Activated CD8-positive, alpha-beta T cell treated with anti-CD3 and anti-CD28 coated beads, Interleukin-2, amount 10 ng/mL, durations not matched to agents 7 days and 5 days (primary cell): ENCODE measurements around the gene RHEB. TPM values are rescaled to one million over a fixed set of nuclear protein-coding genes. Genes with fewer than 3 reads are reported as not detected.

ENCODE experiments used
- ATAC-seq: fragments of 150-1000 bp; cut with Tn5 transposase; one replicate; pipeline ENCODE4 v1.10.0; 2021; ENCODE audit warnings: moderate library complexity
- CTCF ChIA-PET: fragments of 350-600 bp; sonication (Branson Sonifier 250); formaldehyde crosslinking; loops from one replicate; lab custom pipeline; 2021; ENCODE audit warnings: antibody characterized with exemption; lab: Charles Lee
- POLR2A ChIA-PET: fragments of 350-600 bp; sonication (Branson Sonifier 250); formaldehyde crosslinking; loops from one replicate; lab custom pipeline; 2021; ENCODE audit warnings: antibody characterized with exemption; lab: Charles Lee
- DNase-seq: peaks from one replicate; pipeline ENCODE4 v3.0.0-alpha.2; 2020
- H3K27ac Mint-ChIP-seq: one replicate; pipeline ENCODE4 v1.8.0; 2021; ENCODE audit warnings: mild to moderate bottlenecking, mixed read lengths
- H3K27me3 Mint-ChIP-seq: one replicate; pipeline ENCODE4 v1.8.0; 2021; ENCODE audit warnings: low read depth, mixed read lengths
- H3K36me3 Mint-ChIP-seq: one replicate; pipeline ENCODE4 v1.8.0; 2021; ENCODE audit warnings: low read depth, mixed read lengths
- H3K4me1 Mint-ChIP-seq: one replicate; pipeline ENCODE4 v1.8.0; 2021; ENCODE audit warnings: low read depth, mixed read lengths
- H3K4me3 Mint-ChIP-seq: one replicate; pipeline ENCODE4 v1.8.0; 2021; ENCODE audit warnings: mild to moderate bottlenecking, mixed read lengths
- H3K9me3 Mint-ChIP-seq: one replicate; pipeline ENCODE4 v1.8.0; 2022; ENCODE audit warnings: mixed read lengths; ENCODE audit not compliant: insufficient read depth
- total RNA-seq, 2 experiments: library from RNA; stranded (reverse); gene quantifications; one replicate each; pipeline ENCODE4 v1.2.3, GENCODE V29; 2021

The RHEB gene
- total RNA-seq, 2 experiments from 2014 or later: 81.1 to 90.3 TPM

DNA sequence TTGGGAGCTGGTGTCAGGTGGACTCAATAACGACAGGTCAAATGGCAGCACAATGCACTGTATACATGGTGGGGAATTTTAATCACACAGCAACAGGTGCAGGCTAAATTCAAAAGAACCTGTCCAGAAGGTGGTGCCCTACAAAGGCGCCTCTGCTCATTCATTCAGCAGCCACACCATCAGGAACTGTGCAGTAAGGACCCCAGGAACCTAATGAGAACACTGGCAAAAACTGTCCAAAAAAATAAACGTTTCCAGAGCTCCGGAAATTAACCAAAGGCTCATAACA lies 57.8 kb downstream of the RHEB start:
- ChIA-PET POLR2A (interaction anchor here (0.7 kb wide), 1 partner anchor 38 kb away, joined by 3 read pairs; no protein-coding TSS in a partner anchor), CTCF (interaction anchor here (0.9 to 5.3 kb wide), 2 partner anchors 13 to 15 kb away, joined by 3 to 31 read pairs; no protein-coding TSS in a partner anchor)
- no peak for DNase-seq
- H3K4me3 Mint-ChIP-seq: no peak overlapping the region
- H3K27ac Mint-ChIP-seq: no peak overlapping the region
- no peak for ATAC-seq
- peaks cover 44% of the 10 kb centered on the region for H3K36me3 Mint-ChIP-seq
- H3K9me3 Mint-ChIP-seq: peaks cover 20% of the 10 kb centered on the region
- H3K4me1 Mint-ChIP-seq: peaks cover 6% of the 10 kb centered on the region
- H3K27me3 Mint-ChIP-seq: peaks cover 12% of the 10 kb centered on the region

GRCh38 chr7:151461096-151461941 lies 58.4 kb downstream of the RHEB start:
- Mint-ChIP-seq H3K4me1 (peaks cover 6% of the 10 kb centered on the region), H3K27ac (no peak overlapping the region), H3K9me3 (peaks cover 20% of the 10 kb centered on the region), H3K4me3 (no peak overlapping the region), H3K36me3 (peaks cover 41% of the 10 kb centered on the region), H3K27me3 (peaks cover 12% of the 10 kb centered on the region)
- POLR2A ChIA-PET: interaction anchor here (0.7 kb wide), 1 partner anchor 38 kb away, joined by 3 read pairs; no protein-coding TSS in a partner anchor
- DNase-seq: no peak
- CTCF ChIA-PET: interaction anchor here (1.3 to 5.3 kb wide), 2 partner anchors 13 to 93 kb away, joined by 3 to 31 read pairs; no protein-coding TSS in a partner anchor
- ATAC-seq: peak; percentile 12

GRCh38 chr7:151460474-151460855 lies 59.2 kb downstream of the RHEB start:
- DNase-seq (no peak), ATAC-seq (no peak)
- Mint-ChIP-seq H3K27ac (no peak overlapping the region), H3K9me3 (peaks cover 20% of the 10 kb centered on the region), H3K36me3 (peaks cover 33% of the 10 kb centered on the region), H3K4me3 (no peak overlapping the region), H3K4me1 (peaks cover 6% of the 10 kb centered on the region), H3K27me3 (peaks cover 12% of the 10 kb centered on the region)
- ChIA-PET CTCF (interaction anchor here (1.3 to 5.3 kb wide), 2 partner anchors 12 to 92 kb away, joined by 3 to 31 read pairs; no protein-coding TSS in a partner anchor), POLR2A (no interaction called here)

GRCh38 chr7:151459726-151460473 lies 59.8 kb downstream of the RHEB start:
- POLR2A ChIA-PET: no interaction called here
- H3K27ac Mint-ChIP-seq: no peak overlapping the region
- no peak overlapping the region for H3K4me3 Mint-ChIP-seq
- peaks cover 27% of the 10 kb centered on the region for H3K36me3 Mint-ChIP-seq
- no peak for DNase-seq
- ATAC-seq: no peak
- CTCF ChIA-PET: interaction anchor here (1.3 to 5.3 kb wide), 2 partner anchors 11 to 92 kb away, joined by 3 to 31 read pairs; no protein-coding TSS in a partner anchor
- H3K9me3 Mint-ChIP-seq: peaks cover 20% of the 10 kb centered on the region
- peaks cover 12% of the 10 kb centered on the region for H3K27me3 Mint-ChIP-seq
- H3K4me1 Mint-ChIP-seq: peaks cover 6% of the 10 kb centered on the region

GRCh38 chr7:151457534-151457933 lies 62.2 kb downstream of the RHEB start:
- ChIA-PET POLR2A (no interaction called here), CTCF (interaction anchor here (1.0 to 2.3 kb wide), 4 partner anchors 9 to 142 kb away, joined by 3 to 10 read pairs (median 4); no protein-coding TSS in a partner anchor)
- peaks cover 8% of the 10 kb centered on the region for H3K9me3 Mint-ChIP-seq
- no peak overlapping the region for H3K27ac Mint-ChIP-seq
- peaks cover 12% of the 10 kb centered on the region for H3K27me3 Mint-ChIP-seq
- ATAC-seq: no peak
- no peak for DNase-seq
- peaks cover 10% of the 10 kb centered on the region for H3K4me1 Mint-ChIP-seq
- peaks cover 6% of the 10 kb centered on the region for H3K36me3 Mint-ChIP-seq
- H3K4me3 Mint-ChIP-seq: no peak overlapping the region

DNA sequence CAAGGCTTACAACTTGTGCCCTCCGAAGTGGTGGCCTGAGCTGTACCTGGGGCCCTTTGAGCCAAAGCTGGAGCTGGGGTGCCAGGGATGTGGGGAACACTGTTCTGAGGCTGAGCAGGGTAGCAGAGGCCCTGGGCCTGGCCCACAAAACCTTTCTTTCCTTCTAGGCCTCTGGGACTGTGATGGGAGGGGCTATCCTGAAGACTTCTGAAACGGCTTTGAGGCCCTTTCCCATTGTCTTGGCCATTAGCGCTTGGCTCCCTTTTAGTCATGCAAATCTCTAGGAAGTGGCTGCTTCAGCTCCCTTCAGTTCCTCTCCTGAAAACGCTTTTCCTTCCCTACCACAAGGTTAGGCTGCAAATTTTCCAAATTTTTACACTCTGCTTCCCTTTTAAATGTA lies 62.9 kb downstream of the RHEB start:
- ChIA-PET POLR2A (no interaction called here), CTCF (interaction anchor here (1.0 to 2.3 kb wide), 4 partner anchors 8 to 141 kb away, joined by 3 to 10 read pairs (median 4); no protein-coding TSS in a partner anchor)
- peaks cover 10% of the 10 kb centered on the region for H3K4me1 Mint-ChIP-seq
- no peak overlapping the region for H3K4me3 Mint-ChIP-seq
- DNase-seq (no peak), ATAC-seq (no peak)
- peaks cover under 1% of the 10 kb centered on the region for H3K9me3 Mint-ChIP-seq
- H3K36me3 Mint-ChIP-seq: no peaks in the 10 kb centered on the region
- no peak overlapping the region for H3K27ac Mint-ChIP-seq
- H3K27me3 Mint-ChIP-seq: peaks cover 12% of the 10 kb centered on the region

DNA sequence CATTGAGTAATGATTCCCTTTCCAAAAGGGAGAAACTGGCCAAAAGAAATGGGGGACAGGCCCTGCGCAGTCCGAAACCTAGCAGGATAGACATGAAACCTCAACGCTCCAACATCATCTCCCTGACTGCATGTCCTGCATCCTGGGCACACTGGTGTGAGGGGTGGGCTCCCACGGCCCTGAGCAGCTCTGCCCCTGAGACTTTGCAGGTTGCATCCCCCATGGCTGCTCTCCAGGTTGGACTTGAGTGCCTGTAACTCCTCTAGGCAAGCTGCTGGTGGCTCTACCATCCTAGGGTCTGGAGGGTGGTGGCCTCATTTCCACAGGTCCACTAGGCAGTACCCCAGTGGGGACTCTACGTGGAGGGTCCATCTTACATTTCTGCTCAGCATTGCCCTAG lies 63.4 kb downstream of the RHEB start:
- Mint-ChIP-seq H3K9me3 (no peaks in the 10 kb centered on the region), H3K4me3 (no peak overlapping the region), H3K4me1 (peaks cover 10% of the 10 kb centered on the region), H3K36me3 (no peaks in the 10 kb centered on the region), H3K27me3 (peaks cover 12% of the 10 kb centered on the region), H3K27ac (no peak overlapping the region)
- DNase-seq: no peak
- POLR2A ChIA-PET: no interaction called here
- CTCF ChIA-PET: interaction anchor here (1.0 to 2.3 kb wide), 4 partner anchors 8 to 141 kb away, joined by 3 to 10 read pairs (median 4); no protein-coding TSS in a partner anchor
- ATAC-seq: no peak

DNA sequence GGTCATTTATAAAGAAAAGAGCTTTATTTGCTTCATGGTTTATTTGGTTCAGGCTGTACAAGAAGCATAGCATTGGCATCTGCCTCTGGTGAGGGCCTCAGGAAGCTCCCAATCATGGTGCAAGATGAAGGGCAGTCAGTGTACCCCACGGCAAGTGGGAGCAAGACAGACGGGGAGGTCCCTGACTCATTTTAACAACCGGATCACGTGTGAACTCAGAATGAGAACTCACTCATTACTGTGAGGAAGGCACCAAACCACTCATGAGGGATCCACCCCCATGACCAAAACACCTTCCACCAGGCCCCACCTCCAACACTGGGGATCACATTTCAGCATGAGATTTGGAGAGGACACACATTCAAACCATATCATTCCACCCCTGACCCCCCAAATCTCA lies 64.0 kb downstream of the RHEB start:
- Mint-ChIP-seq H3K4me3 (no peak overlapping the region), H3K4me1 (peaks cover 10% of the 10 kb centered on the region), H3K27me3 (peaks cover 13% of the 10 kb centered on the region), H3K9me3 (no peaks in the 10 kb centered on the region), H3K36me3 (no peaks in the 10 kb centered on the region), H3K27ac (no peak overlapping the region)
- POLR2A ChIA-PET: no interaction called here
- CTCF ChIA-PET: no interaction called here
- DNase-seq (no peak), ATAC-seq (no peak)

DNA sequence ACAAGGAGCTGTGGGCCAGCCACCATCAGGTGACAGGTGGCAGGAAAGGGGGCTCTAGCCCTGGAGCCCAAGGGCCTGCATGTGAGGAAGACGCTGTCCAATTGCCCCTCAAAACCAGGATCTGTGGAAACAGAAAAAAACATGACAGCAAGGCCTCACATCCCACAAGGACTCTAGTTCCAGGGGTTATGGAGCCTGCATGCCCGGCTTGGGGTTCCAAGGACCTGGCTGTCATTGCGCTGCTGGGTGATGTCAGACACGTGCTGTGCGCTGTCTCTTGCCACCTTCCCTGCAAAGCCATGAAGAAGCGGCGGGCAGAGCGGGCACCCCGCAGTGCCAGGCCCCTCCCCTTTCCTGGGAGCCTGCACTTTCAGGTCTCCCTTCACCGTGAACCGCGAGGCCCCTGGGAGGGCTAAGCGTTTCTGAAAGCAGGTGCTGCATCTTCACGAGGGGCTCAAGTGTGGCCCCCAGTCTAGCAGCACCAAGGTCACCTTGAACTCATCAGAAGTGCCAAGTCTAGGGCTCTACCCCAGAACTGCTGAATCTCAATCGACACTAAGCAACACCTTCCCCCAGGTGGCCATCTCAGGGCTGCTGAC lies 64.7 kb downstream of the RHEB start:
- H3K36me3 Mint-ChIP-seq: no peaks in the 10 kb centered on the region
- peaks cover 10% of the 10 kb centered on the region for H3K4me1 Mint-ChIP-seq
- POLR2A ChIA-PET: no interaction called here
- H3K27ac Mint-ChIP-seq: no peak overlapping the region
- peaks cover 9% of the 10 kb centered on the region for H3K27me3 Mint-ChIP-seq
- CTCF ChIA-PET: no interaction called here
- DNase-seq: no peak
- no peak for ATAC-seq
- no peaks in the 10 kb centered on the region for H3K9me3 Mint-ChIP-seq
- H3K4me3 Mint-ChIP-seq: no peak overlapping the region

GRCh38 chr7:151454305-151454704 lies 65.4 kb downstream of the RHEB start:
- peaks cover 15% of the 10 kb centered on the region for H3K4me1 Mint-ChIP-seq
- POLR2A ChIA-PET: no interaction called here

GRCh38 chr7:151453326-151453791 lies 66.3 kb downstream of the RHEB start:
- Mint-ChIP-seq H3K4me3 (no peak overlapping the region), H3K27ac (no peak overlapping the region), H3K4me1 (peaks cover 17% of the 10 kb centered on the region), H3K9me3 (no peaks in the 10 kb centered on the region), H3K36me3 (no peaks in the 10 kb centered on the region), H3K27me3 (peaks cover 11% of the 10 kb centered on the region)
- DNase-seq (peak; percentile 52), ATAC-seq (no peak)
- CTCF ChIA-PET: interaction anchor here (1.4 kb wide), 1 partner anchor 103 kb away, joined by 4 read pairs; no protein-coding TSS in a partner anchor
- POLR2A ChIA-PET: no interaction called here

More at GRCh38 chr7:151454305-151454704, 65.4 kb downstream of the RHEB start:
- CTCF ChIA-PET: interaction anchor here (1.4 kb wide), 1 partner anchor 104 kb away, joined by 4 read pairs; no protein-coding TSS in a partner anchor
- H3K27ac Mint-ChIP-seq: no peak overlapping the region
- no peaks in the 10 kb centered on the region for H3K36me3 Mint-ChIP-seq
- H3K4me3 Mint-ChIP-seq: no peak overlapping the region
- no peak for ATAC-seq
- DNase-seq: no peak
- H3K27me3 Mint-ChIP-seq: peaks cover 11% of the 10 kb centered on the region
- H3K9me3 Mint-ChIP-seq: no peaks in the 10 kb centered on the region
